GM19193 (cell line): ENCODE data around the gene PITPNC1.

Experiments
- POLR2A ChIP-seq: IDR thresholded peaks from 4 replicates; pipeline ENCODE4 v1.6.1; 2011; ENCODE audit not compliant: insufficient read depth, insufficient read length; ENCODE audit errors: extremely low read depth

Gene PITPNC1

GRCh38 chr17:67376737-67377487, at the start of gene PITPNC1:
Gene PITPNC1 (plus strand): TSS chr17:67377281.
- no peak for TF ChIP-seq POLR2A

DNA sequence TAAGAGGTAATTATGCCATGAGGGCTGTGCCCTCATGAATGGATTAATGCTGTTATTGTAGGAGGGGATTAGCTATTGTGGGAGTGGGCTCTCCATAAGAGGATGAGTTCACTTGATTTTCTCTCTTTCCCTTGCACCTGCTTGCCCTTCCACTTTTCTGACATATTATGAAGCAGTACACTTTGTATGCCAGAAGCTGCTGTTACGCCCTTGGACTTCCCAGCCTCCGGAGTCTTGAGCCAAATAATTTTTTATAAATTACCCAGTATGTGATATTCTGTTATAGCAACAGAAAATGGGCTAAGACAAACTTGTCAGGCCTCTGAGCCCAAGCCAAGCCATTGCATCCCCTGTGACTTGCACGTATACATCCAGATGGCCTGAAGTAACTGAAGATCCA, 49.1 kb upstream of the PITPNC1 start:
- no peak for TF ChIP-seq POLR2A

DNA sequence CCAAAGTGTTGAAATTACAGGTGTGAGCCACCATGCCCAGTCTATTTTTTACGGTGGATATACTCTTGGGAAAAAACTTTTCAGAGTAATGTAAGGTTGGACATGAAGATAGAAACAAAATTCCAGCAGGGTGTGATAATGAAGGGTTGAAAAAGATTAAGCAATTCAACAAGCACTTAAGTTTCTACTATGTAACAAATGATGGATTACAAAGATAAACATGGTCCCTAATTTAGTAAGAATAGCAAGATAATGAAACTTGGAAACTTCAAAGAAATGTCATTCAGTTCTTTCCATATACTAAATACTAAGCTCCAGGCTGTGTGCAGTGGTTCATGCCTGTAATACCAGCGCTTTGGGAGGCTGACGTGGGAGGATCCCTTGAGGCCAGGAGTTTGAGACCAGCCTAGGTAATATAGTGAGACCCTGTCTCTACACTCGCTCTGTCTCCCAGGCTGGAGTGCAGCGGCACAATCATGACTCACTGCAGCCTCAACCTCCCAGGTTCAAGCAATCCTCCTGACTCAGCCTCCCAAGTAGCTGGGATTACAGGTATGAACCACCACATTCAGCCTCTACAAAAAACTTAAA, 41.7 kb upstream of the PITPNC1 start:
- TF ChIP-seq POLR2A = no peak

DNA sequence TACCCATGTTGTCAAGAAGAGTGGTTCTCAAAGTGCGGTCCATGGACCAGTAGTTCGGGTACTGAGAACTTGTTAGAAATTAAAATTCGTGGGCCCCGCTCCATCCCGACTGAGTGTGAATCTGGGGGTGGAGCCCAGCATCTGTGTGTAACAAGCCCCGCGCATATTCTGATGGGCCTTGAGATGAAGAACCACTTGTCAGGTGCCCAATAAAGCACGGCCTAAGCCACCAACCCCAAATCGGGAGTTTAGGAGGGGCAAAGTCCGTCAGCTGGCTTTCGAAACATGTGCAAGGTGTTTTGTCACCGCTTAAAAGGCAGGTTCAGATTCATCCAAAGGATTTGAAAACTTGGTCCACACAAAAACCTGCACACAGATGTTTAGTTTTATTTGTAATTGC, 40.2 kb upstream of the PITPNC1 start:
- TF ChIP-seq POLR2A = no peak

DNA sequence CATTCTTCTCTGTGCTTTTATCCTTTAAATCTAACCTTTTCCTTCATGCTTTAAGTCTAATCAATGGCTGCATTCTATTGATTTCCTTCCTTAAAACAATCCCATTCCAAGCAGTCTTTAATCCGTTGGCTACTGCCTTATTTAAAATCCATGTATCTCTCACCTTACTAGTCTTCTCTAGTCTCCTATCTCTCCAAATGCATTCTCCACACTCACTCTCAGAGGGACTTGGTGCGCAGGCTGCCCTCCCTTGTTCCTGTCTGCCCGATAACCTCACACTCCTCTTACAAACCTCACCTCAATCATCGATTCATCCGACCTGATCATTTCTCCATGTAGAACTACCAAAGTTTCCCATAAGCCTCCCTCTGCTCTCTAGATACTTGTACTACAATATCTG, 33.8 kb upstream of the PITPNC1 start:
- no peak for TF ChIP-seq POLR2A

GRCh38 chr17:67347826-67348225, 29.3 kb upstream of the PITPNC1 start:
- no peak for TF ChIP-seq POLR2A

GRCh38 chr17:67349420-67349819, 27.7 kb upstream of the PITPNC1 start:
- TF ChIP-seq POLR2A = no peak

- TF ChIP-seq POLR2A = no peak
Observed at GRCh38 chr17:67353161-67353560, 23.9 kb upstream of the PITPNC1 start.

DNA sequence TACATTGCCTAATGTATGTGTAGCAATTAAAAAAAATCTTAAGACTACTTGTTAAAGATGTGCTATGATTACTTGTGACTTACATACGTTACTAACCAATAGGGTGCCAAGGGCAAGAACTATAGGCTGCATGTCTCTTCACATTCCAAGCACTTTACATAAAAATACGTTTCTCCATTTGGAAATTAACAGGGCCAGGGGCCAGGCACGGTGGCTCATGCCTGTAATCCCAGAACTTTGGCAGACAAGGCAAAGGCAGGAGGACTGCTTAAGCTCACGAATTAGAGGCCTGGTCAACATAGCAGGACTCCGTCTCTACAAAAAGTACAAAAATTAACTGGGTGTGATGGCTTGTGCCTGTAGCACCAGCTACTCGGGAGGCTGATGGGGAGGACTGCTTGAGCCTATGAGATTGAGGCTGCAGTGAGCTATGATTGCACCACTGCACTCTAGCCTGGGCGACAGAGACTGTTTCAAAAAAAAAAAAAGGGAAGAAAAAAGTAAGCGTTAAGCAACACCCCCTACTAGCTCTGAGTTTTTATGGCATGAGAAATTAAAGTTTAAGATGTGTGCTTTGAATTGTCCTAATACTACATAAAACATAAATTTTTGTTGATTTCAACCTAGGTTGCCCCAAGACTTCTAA, 23.0 kb upstream of the PITPNC1 start:
- no peak for TF ChIP-seq POLR2A

DNA sequence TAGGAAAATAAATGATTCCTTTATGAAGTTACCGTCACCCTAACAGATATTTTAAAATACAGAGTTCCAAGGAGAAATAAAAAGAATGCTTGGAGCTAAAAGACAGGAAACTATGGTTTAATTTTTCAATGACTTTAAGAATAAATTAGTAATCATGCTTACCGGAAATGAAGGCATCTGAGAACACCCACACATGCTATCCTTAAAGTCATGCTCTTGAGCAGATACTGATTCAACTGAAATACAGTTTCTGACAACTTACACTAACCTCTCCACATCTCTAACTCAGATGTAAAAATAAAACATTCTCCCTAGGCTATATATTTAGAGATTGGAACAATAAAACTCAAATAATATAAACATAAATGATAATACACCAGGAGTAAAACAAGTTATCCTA, 18.5 kb upstream of the PITPNC1 start:
- no peak for TF ChIP-seq POLR2A

DNA sequence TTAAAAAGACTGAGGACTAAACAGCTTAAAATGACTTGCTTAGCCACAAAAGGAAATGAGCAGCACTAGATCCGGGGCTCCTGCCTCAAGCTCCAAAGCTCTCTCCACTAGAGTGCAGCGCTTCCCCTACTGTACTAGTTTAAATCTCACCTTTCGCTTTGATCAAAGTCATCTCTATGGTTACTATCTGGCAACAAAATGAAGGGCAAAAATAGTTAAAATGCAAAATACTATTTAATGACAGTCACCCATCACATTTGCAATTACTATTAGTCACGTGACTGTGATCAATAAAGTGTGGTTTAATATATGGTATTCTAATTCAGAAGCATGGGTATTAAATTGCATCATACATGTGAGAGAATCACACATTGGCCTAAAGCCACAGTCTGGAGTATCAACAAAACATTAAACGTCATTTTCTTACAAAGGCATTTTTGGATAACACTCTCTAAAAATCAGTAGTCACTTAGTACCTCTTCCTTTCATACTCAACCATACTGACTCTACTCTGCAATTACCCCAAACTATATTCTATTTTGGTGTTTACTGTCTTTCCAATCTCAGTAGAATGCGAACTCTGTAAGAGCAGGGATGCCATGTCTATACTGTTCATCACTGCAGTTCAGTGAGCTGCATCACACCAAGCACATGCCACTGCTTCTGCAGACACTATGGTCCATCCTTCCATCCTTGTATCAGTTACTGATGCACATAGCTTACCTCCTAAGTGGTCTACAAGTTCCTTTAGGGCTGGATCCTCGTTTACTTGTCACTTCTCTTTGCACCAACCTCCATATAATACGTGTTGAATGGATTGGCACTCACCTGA, 16.9 kb upstream of the PITPNC1 start:
- no peak for TF ChIP-seq POLR2A

- TF ChIP-seq POLR2A = no peak
Observed at GRCh38 chr17:67360880-67361279, 16.2 kb upstream of the PITPNC1 start.

GRCh38 chr17:67362173-67362572, 14.9 kb upstream of the PITPNC1 start:
- no peak for TF ChIP-seq POLR2A

GRCh38 chr17:67364847-67365737, 12.0 kb upstream of the PITPNC1 start:
- no peak for TF ChIP-seq POLR2A
